Neural crest cell (in vitro differentiated cells): Measurements from ENCODE around the gene PRKCE. TPM values are rescaled to one million over a fixed set of nuclear protein-coding genes. Genes with fewer than 3 reads are reported as not detected.

Experiments used
- DNase-seq: peaks from one replicate; pipeline ENCODE4 v3.0.0; 2021; ENCODE audit warnings: low read depth, mixed read lengths, low spot score
- H3K27ac Mint-ChIP-seq: one replicate; pipeline ENCODE4 v1.8.0; 2021; ENCODE audit warnings: mild to moderate bottlenecking, mixed read lengths; ENCODE audit not compliant: unreplicated experiment
- H3K27me3 Mint-ChIP-seq: 2 replicates; pipeline ENCODE4 v1.8.0; 2021; ENCODE audit warnings: low read depth, mild to moderate bottlenecking, mixed read lengths
- H3K36me3 Mint-ChIP-seq: 2 replicates; pipeline ENCODE4 v1.8.0; 2021; ENCODE audit warnings: low read depth, mild to moderate bottlenecking, mixed read lengths
- H3K4me1 Mint-ChIP-seq: 2 replicates; pipeline ENCODE4 v1.8.0; 2021; ENCODE audit warnings: mixed read lengths
- H3K4me3 Mint-ChIP-seq: one replicate; pipeline ENCODE4 v1.8.0; 2021; ENCODE audit warnings: mild to moderate bottlenecking, mixed read lengths
- H3K9me3 Mint-ChIP-seq: 2 replicates; pipeline ENCODE4 v1.8.0; 2021; ENCODE audit warnings: mixed read lengths
- total RNA-seq: library from RNA; stranded (reverse); gene quantifications from 2 replicates; pipeline ENCODE4 v1.2.1, GENCODE V29; 2021
- TF ChIP-seq, protein P1 (sequence below): fragments of 200-600 bp; sonication (generic); conservative IDR thresholded peaks from 2 replicates; pipeline ENCODE4 v1.5.0; 2021; ENCODE audit warnings: antibody characterized with exemption, mild to moderate bottlenecking

PRKCE gene
- total RNA-seq, 1 donor from 2014 or later, result 15.6 TPM

GRCh38 chr2:46225730-46226129 lies 574.3 kb downstream of the PRKCE start:
- H3K27ac Mint-ChIP-seq, result no peak overlapping the region
- H3K4me3 Mint-ChIP-seq, result no peak overlapping the region
- peaks cover 7% of the 10 kb centered on the region for H3K4me1 Mint-ChIP-seq
- no peaks in the 10 kb centered on the region for H3K36me3 Mint-ChIP-seq
- TF ChIP-seq, protein P1, sequence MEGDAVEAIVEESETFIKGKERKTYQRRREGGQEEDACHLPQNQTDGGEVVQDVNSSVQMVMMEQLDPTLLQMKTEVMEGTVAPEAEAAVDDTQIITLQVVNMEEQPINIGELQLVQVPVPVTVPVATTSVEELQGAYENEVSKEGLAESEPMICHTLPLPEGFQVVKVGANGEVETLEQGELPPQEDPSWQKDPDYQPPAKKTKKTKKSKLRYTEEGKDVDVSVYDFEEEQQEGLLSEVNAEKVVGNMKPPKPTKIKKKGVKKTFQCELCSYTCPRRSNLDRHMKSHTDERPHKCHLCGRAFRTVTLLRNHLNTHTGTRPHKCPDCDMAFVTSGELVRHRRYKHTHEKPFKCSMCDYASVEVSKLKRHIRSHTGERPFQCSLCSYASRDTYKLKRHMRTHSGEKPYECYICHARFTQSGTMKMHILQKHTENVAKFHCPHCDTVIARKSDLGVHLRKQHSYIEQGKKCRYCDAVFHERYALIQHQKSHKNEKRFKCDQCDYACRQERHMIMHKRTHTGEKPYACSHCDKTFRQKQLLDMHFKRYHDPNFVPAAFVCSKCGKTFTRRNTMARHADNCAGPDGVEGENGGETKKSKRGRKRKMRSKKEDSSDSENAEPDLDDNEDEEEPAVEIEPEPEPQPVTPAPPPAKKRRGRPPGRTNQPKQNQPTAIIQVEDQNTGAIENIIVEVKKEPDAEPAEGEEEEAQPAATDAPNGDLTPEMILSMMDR, result no peak
- H3K27me3 Mint-ChIP-seq, result peaks cover 15% of the 10 kb centered on the region
- DNase-seq, result no peak
- peaks cover 10% of the 10 kb centered on the region for H3K9me3 Mint-ChIP-seq

DNA sequence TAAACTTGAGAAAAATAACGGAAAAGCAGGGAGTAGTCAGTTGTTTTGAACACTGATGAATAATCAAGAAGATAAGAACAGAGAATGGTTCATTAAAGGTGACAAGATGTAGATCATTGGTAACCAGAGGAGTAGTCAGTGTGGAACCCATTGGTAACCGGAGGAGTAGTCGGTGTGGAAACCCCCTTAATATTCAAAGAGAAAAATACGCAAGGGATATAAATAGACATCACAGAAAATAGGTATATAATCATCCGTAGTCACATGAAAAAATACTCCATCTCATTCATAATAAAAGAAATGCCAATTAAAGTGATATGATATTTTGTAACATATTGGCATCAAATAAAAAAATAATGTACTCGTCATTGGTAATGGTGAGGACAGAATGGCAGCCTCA lies 575.1 kb downstream of the PRKCE start:
- Mint-ChIP-seq H3K36me3 (no peaks in the 10 kb centered on the region), H3K27ac (no peak overlapping the region), H3K9me3 (peaks cover 10% of the 10 kb centered on the region), H3K4me1 (peaks cover 7% of the 10 kb centered on the region), H3K27me3 (peaks cover 8% of the 10 kb centered on the region), H3K4me3 (no peak overlapping the region)
- DNase-seq, result no peak
- TF ChIP-seq, protein P1, result no peak

DNA sequence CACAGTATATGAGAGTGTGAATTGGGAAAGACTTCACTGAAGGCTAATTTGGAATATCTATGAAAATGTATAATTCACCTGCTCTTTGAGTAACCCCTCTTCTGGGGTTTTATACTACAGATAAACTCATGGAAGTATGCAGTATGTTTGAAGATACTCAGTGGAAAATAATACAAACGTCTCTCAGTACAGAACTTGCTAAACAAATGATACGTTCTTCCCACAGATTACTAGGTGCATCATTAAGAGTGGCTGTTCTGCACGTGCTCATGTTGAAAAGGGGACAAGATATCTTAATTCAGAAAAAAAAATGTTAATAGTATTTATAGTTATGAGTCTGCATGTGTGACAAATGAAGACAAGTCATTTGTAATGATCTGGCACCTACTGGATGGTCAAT lies 575.5 kb downstream of the PRKCE start:
- Mint-ChIP-seq H3K27me3 (peaks cover 6% of the 10 kb centered on the region), H3K9me3 (peaks cover 10% of the 10 kb centered on the region)

GRCh38 chr2:46227674-46228289 lies 576.3 kb downstream of the PRKCE start:
- Mint-ChIP-seq H3K9me3 (peaks cover 10% of the 10 kb centered on the region), H3K4me3 (no peak overlapping the region), H3K27me3 (peaks cover 6% of the 10 kb centered on the region), H3K36me3 (no peaks in the 10 kb centered on the region), H3K4me1 (peaks cover 7% of the 10 kb centered on the region), H3K27ac (no peak overlapping the region)
- TF ChIP-seq, protein P1, result no peak
- no peak for DNase-seq

More for the DNA sequence above, 575.5 kb downstream of the PRKCE start:
- no peak for DNase-seq
- TF ChIP-seq, protein P1, result no peak
- H3K36me3 Mint-ChIP-seq, result no peaks in the 10 kb centered on the region
- no peak overlapping the region for H3K4me3 Mint-ChIP-seq
- H3K4me1 Mint-ChIP-seq, result peaks cover 7% of the 10 kb centered on the region
- no peak overlapping the region for H3K27ac Mint-ChIP-seq

GRCh38 chr2:46229134-46230063 lies 577.9 kb downstream of the PRKCE start:
- no peak overlapping the region for H3K4me3 Mint-ChIP-seq
- TF ChIP-seq, protein P1, result no peak
- no peak for DNase-seq
- H3K36me3 Mint-ChIP-seq, result no peaks in the 10 kb centered on the region
- no peaks in the 10 kb centered on the region for H3K27me3 Mint-ChIP-seq
- H3K9me3 Mint-ChIP-seq, result peaks cover 4% of the 10 kb centered on the region
- H3K4me1 Mint-ChIP-seq, result peaks cover 7% of the 10 kb centered on the region
- H3K27ac Mint-ChIP-seq, result no peak overlapping the region
